Epithelial cell of esophagus (primary cell): Measurements from ENCODE around the gene DACT2.
"Not testable (repeated sequence)": the region's sequence is repeated elsewhere in the genome, so short reads cannot be mapped to it uniquely, and the experiment has no call there.

Experiments
- DNase-seq: peaks from one replicate; pipeline ENCODE4 v3.0.0; 2010; ENCODE audit warnings: low read depth
- H3K4me3 ChIP-seq: 2 replicates; pipeline ENCODE4 v1.5.1; 2011; ENCODE audit warnings: mild to moderate bottlenecking, low read length, control low read depth
- TF ChIP-seq, protein P1 (sequence below): IDR thresholded peaks from 2 replicates; pipeline ENCODE4 v1.5.1; 2011; ENCODE audit warnings: low read depth, mild to moderate bottlenecking, low read length, control low read depth, inconsistent platforms; ENCODE audit not compliant: insufficient read depth; ENCODE audit errors: missing control alignments

Gene DACT2

DNA sequence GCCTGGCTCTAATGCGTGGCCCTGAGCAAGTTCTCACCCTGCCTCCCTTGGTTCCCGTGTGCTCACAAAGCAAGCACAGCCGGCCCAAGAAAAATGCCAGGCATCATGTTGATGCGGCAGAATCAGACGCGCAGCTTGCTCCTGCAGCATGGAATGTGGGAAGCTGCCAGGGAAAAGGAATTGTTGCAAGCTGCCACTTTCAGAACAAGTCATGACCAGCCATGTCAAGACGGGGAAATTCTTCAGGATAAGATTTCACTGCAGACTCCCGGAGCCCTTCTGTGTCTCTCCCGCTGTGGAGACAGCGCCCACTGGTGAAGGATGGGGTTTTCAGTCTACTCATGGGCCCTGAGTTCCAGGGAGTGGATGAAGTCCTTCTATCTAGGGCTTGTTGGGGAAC lies 4.6 kb downstream of the DACT2 start:
- TF ChIP-seq, protein P1, sequence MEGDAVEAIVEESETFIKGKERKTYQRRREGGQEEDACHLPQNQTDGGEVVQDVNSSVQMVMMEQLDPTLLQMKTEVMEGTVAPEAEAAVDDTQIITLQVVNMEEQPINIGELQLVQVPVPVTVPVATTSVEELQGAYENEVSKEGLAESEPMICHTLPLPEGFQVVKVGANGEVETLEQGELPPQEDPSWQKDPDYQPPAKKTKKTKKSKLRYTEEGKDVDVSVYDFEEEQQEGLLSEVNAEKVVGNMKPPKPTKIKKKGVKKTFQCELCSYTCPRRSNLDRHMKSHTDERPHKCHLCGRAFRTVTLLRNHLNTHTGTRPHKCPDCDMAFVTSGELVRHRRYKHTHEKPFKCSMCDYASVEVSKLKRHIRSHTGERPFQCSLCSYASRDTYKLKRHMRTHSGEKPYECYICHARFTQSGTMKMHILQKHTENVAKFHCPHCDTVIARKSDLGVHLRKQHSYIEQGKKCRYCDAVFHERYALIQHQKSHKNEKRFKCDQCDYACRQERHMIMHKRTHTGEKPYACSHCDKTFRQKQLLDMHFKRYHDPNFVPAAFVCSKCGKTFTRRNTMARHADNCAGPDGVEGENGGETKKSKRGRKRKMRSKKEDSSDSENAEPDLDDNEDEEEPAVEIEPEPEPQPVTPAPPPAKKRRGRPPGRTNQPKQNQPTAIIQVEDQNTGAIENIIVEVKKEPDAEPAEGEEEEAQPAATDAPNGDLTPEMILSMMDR = peak; percentile 38
- no peak overlapping the region for H3K4me3 ChIP-seq
- DNase-seq = peak; percentile 54

DNA sequence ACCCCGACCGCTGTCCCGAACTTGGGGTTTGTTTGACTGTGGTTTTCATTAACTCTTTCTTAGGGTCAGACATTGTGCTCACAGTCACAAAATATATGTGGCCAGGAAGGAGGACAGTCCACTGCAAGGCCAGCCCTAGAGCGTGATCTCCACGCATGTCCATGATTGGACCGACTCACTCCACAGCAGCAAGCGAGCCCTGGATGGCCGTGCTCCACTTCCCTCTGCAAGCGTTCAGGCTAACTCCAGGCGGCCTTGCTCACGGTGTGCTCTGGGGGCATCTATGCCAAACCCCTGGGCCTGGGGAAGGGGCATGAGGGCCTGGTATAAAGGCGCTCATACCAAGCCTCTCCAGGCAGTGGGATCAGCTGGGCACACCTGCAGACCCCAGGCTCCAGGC lies 5.6 kb downstream of the DACT2 start:
- H3K4me3 ChIP-seq = no peak overlapping the region

DNA sequence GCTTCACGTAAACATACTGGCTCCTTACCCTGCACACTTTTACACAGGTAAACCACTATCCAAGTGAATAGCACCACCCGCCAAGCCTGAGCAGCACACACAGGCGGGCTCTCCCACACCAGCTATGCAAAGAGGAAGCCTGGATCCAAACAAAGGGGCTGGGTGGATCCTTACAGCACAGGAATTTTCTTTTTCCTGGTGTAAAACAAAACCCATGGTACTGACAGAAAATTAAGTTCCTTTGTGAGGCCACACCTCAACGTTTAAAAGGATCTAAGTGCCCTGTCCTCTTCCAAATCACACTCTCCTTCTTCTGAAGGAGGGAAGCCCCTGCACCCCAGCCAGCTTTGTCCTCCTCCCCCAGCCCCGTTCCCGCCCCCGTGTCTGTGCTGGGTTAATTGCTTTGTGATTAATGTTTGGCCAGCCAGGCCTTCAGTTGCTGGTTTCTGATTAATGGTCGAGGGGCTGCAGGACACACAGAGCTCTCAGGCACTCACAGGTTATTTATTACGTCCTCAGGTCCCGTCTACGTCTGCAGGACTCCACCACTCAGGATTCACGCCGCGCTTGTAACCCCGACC lies 6.1 kb downstream of the DACT2 start:
- H3K4me3 ChIP-seq = no peak overlapping the region
- no peak for DNase-seq
- TF ChIP-seq, protein P1 = no peak

More for the DNA sequence above, 5.6 kb downstream of the DACT2 start:
- TF ChIP-seq, protein P1 = no peak
- DNase-seq = no peak

DNA sequence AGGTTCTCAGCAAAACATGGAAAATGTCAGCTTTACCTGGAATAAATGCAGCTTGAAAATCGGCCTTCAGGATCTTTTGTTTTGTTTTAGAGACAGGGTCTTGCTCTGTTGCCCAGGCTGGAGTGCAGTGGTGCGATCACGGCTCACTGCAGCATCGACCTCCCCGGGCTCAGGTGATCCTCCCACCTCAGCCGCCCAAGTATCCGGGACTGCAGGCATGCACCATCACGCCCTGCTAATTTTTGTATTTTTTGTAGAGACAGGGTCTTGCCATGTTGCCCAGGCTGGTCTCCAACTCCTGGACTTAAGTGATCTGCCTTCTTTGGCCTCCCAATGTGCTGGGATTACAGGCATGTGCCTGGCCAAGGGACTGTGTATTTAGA lies 7.5 kb downstream of the DACT2 start:
- not testable (repeated sequence) for H3K4me3 ChIP-seq, DNase-seq

DNA sequence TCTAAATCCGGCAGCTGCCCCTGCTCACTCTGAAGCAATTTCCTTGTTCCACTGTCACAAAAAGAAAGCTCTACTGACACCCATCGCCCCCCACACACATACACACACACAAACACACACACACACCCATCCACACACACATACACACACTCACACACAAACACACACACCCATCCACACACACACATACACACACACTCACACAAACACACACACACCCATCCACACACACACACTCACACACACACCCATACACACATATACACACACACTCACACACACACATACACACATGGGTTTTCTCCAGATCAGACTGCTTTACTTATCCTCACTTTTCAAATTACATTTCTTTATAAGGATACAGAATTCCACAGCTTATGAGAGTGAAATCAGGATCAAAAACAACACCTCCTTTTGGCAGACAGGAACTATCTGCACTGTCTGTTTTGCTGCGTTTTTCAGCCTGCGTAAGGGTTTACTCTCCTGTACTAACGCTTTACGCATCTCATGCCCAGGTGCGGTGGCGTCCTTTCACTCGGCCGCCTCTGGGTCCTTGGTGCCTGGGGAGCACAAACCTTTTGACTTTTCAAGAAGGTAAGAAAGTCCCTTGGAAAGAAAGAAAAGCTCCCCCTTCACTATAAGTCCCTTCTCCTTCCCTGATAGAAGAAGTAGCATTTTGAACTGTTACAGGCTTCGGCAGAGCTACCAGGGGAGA lies 8.0 kb downstream of the DACT2 start:
- TF ChIP-seq, protein P1 = no peak
- no peak overlapping the region for H3K4me3 ChIP-seq
- DNase-seq = no peak

DNA sequence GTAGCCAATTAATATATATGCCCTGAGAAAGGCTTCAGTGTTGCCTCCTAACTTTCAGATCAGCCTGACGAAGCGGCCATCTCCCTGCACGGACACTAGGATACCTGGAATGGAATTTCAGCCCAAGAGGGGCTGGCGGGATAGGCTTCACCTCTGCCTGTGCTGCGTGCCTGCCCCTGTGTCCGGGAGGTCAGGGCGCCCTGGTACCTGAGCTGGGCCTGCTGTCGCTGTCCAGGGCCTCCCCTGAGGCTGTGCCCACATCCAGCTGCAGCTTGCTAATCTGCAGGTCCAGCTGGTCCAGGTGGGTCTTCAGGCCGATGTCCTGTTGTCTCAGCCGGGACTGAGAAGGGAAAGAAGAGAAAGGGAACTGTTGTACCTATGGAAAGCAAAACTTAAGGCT lies 8.6 kb downstream of the DACT2 start:
- no peak for DNase-seq
- TF ChIP-seq, protein P1 = no peak
- H3K4me3 ChIP-seq = no peak overlapping the region

DNA sequence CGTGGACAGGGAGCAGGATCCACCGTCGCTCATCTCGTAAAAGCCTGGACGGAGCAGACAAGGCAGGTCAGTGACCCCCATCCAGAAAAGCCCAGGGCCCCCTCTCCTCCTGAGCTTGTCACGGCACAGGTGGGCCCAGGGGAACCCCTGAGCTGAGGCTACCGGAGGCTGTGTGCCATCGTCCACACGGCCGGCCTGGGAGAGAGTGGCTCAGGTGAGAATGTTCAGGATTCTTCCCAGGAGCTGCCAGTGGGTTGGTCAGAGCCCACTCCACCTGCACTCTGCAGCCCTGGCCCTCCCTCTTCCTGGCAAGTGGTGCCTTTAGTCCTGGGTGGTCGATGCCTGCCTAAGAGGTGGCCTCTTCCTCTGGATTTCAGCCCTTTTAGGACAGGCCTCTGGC lies 9.2 kb downstream of the DACT2 start:
- TF ChIP-seq, protein P1 = no peak
- no peak for DNase-seq
- H3K4me3 ChIP-seq = no peak overlapping the region
